GM18508 (cell line): ENCODE data around the gene RAD51B.
A peak's percentile ranks its signal among the peaks of the same experiment; 100 is the strongest.
"Not testable (repeated sequence)": the region's sequence is repeated elsewhere in the genome, so short reads cannot be mapped to it uniquely, and the experiment has no call there.

ENCODE experiments used
- ATAC-seq: cut with Tn5 transposase; IDR thresholded peaks from one replicate; pipeline ENCODE4 v1.9.1; 2021; ENCODE audit warnings: moderate number of reproducible peaks; ENCODE audit not compliant: insufficient read depth, unreplicated experiment

RAD51B gene

GRCh38 chr14:68302938-68303337 is 483.4 kb downstream of the RAD51B start:
- ATAC-seq, result not testable (repeated sequence)

- no peak for ATAC-seq
Observed at GRCh38 chr14:68305738-68306137, 486.2 kb downstream of the RAD51B start.

GRCh38 chr14:68306265-68306933 is 486.8 kb downstream of the RAD51B start:
- ATAC-seq, result peak; percentile 53

GRCh38 chr14:68306934-68307789 is 487.6 kb downstream of the RAD51B start:
- no peak for ATAC-seq

- no peak for ATAC-seq
Observed at GRCh38 chr14:68307790-68308168, 488.2 kb downstream of the RAD51B start.

- no peak for ATAC-seq
Observed at GRCh38 chr14:68308726-68309520, 489.3 kb downstream of the RAD51B start.

GRCh38 chr14:68309616-68310015 is 490.0 kb downstream of the RAD51B start:
- no peak for ATAC-seq

- no peak for ATAC-seq
Observed at GRCh38 chr14:68312300-68312699, 492.7 kb downstream of the RAD51B start.

GRCh38 chr14:68312884-68313610 is 493.5 kb downstream of the RAD51B start:
- peak; percentile 80 for ATAC-seq

- no peak for ATAC-seq
Observed at GRCh38 chr14:68314642-68315041, 495.1 kb downstream of the RAD51B start.

- no peak for ATAC-seq
Observed at GRCh38 chr14:68315081-68315480, 495.5 kb downstream of the RAD51B start.

- no peak for ATAC-seq
Observed at GRCh38 chr14:68316078-68316868, 496.7 kb downstream of the RAD51B start.

GRCh38 chr14:68317239-68317638 is 497.7 kb downstream of the RAD51B start:
- ATAC-seq, result no peak

- ATAC-seq, result no peak
Observed at GRCh38 chr14:68318828-68319227, 499.2 kb downstream of the RAD51B start.

GRCh38 chr14:68320495-68320894 is 500.9 kb downstream of the RAD51B start:
- no peak for ATAC-seq

- ATAC-seq, result no peak
Observed at GRCh38 chr14:68322940-68323620, 503.5 kb downstream of the RAD51B start.

GRCh38 chr14:68325267-68325807 is 505.8 kb downstream of the RAD51B start:
- no peak for ATAC-seq

GRCh38 chr14:68327231-68327630 is 507.7 kb downstream of the RAD51B start:
- no peak for ATAC-seq

GRCh38 chr14:68328509-68328908 is 508.9 kb downstream of the RAD51B start:
- ATAC-seq, result no peak
